Progenitor cell of endocrine pancreas (in vitro differentiated cells): ENCODE measurements around the gene MIPOL1. TPM values are rescaled to one million over a fixed set of nuclear protein-coding genes. Genes with fewer than 3 reads are reported as not detected.

Source experiments
- DNase-seq: peaks from one replicate; pipeline ENCODE4 v3.0.0; 2021; ENCODE audit warnings: low spot score; ENCODE audit not compliant: unreplicated experiment
- H3K27ac Mint-ChIP-seq: 2 replicates; pipeline ENCODE4 v1.8.0; 2021; ENCODE audit warnings: mild to moderate bottlenecking, moderate library complexity, mixed read lengths
- H3K27me3 Mint-ChIP-seq: 2 replicates; pipeline ENCODE4 v1.8.0; 2021; ENCODE audit warnings: mixed read lengths
- H3K36me3 Mint-ChIP-seq: 2 replicates; pipeline ENCODE4 v1.8.0; 2022; ENCODE audit warnings: mixed read lengths; ENCODE audit not compliant: insufficient read depth
- H3K4me1 Mint-ChIP-seq: 2 replicates; pipeline ENCODE4 v1.8.0; 2021; ENCODE audit warnings: low read depth, mixed read lengths
- H3K4me3 Mint-ChIP-seq: 2 replicates; pipeline ENCODE4 v1.8.0; 2021; ENCODE audit warnings: low read depth, mild to moderate bottlenecking, moderate library complexity, mixed read lengths
- H3K9me3 Mint-ChIP-seq: 2 replicates; pipeline ENCODE4 v1.8.0; 2021; ENCODE audit warnings: low read depth, mixed read lengths
- total RNA-seq: library from RNA; stranded (reverse); gene quantifications from 2 replicates; pipeline ENCODE4 v1.2.1, GENCODE V29; 2021
- TF ChIP-seq, protein P1 (sequence below): fragments of 200-600 bp; sonication (generic); IDR thresholded peaks from one replicate; pipeline ENCODE4 v1.5.0; 2021; ENCODE audit warnings: antibody characterized with exemption, mild to moderate bottlenecking; ENCODE audit not compliant: unreplicated experiment

Gene MIPOL1
- total RNA-seq, 1 donor from 2014 or later: 25.6 TPM

DNA sequence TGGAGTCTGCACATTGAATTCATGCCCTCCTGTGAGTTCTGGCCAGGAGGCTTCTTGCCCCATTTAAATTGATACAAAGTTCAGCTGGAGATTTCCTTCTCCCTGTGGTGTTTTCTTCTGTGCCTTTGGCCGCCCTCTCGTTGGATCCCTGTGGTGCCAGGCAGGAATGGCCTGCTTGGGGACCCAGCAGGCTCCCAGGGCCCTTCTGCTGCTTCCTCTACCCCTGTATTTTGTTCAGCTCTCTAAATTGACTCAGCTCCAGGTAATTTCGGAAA, 200.1 kb downstream of the MIPOL1 start:
- TF ChIP-seq, protein P1, sequence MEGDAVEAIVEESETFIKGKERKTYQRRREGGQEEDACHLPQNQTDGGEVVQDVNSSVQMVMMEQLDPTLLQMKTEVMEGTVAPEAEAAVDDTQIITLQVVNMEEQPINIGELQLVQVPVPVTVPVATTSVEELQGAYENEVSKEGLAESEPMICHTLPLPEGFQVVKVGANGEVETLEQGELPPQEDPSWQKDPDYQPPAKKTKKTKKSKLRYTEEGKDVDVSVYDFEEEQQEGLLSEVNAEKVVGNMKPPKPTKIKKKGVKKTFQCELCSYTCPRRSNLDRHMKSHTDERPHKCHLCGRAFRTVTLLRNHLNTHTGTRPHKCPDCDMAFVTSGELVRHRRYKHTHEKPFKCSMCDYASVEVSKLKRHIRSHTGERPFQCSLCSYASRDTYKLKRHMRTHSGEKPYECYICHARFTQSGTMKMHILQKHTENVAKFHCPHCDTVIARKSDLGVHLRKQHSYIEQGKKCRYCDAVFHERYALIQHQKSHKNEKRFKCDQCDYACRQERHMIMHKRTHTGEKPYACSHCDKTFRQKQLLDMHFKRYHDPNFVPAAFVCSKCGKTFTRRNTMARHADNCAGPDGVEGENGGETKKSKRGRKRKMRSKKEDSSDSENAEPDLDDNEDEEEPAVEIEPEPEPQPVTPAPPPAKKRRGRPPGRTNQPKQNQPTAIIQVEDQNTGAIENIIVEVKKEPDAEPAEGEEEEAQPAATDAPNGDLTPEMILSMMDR: no peak

DNA sequence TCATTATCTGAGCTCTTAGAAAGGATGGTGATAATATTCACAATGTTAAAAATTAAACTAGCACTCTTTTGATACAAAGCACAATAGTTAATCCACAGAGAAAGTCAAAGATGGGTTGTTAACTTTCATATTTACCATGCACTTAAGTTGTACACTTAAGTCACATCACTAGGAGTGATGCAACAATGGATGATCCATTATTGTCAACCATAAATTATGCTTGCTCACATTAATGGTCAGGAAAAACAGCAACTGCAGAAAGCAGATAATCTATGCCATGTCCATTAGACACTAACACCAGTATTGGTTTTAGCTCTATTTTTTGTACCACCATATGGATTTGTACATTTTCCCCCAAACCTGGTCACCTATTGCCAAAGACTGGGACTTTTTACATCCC, 201.8 kb downstream of the MIPOL1 start:
- Mint-ChIP-seq H3K27ac (no peak overlapping the region), H3K4me1 (peaks cover 15% of the 10 kb centered on the region), H3K4me3 (no peak overlapping the region), H3K36me3 (peaks cover 45% of the 10 kb centered on the region), H3K9me3 (peaks cover 46% of the 10 kb centered on the region), H3K27me3 (no peaks in the 10 kb centered on the region)
- TF ChIP-seq, protein P1: no peak
- DNase-seq: no peak

More for the DNA sequence above, 200.1 kb downstream of the MIPOL1 start:
- peaks cover 52% of the 10 kb centered on the region for H3K36me3 Mint-ChIP-seq
- peaks cover 52% of the 10 kb centered on the region for H3K9me3 Mint-ChIP-seq
- H3K27me3 Mint-ChIP-seq: no peaks in the 10 kb centered on the region
- DNase-seq: no peak
- H3K4me1 Mint-ChIP-seq: peaks cover 6% of the 10 kb centered on the region
- no peak overlapping the region for H3K27ac Mint-ChIP-seq
- H3K4me3 Mint-ChIP-seq: no peak overlapping the region

DNA sequence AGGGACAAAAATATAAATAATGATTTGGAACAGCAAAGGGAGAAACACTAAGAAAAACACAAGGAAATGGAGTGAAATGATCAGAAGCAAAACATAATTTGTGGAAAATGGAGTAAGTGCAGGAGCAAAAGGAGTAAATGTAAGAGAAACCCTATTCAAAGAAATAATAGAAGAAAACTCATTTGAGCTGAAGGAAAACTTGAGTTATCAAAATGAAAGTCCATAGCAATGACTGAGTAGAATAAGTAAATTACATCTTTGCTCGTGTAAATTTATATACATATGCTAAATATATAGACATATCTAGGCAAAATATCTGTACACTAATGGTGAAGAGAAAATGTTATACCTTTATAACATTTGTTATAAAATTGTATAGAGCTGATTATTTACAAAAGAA, 203.4 kb downstream of the MIPOL1 start:
- TF ChIP-seq, protein P1: no peak
- Mint-ChIP-seq H3K9me3 (peaks cover 33% of the 10 kb centered on the region), H3K27ac (no peak overlapping the region), H3K36me3 (peaks cover 32% of the 10 kb centered on the region), H3K4me1 (peaks cover 18% of the 10 kb centered on the region), H3K27me3 (no peaks in the 10 kb centered on the region), H3K4me3 (no peak overlapping the region)
- no peak for DNase-seq

DNA sequence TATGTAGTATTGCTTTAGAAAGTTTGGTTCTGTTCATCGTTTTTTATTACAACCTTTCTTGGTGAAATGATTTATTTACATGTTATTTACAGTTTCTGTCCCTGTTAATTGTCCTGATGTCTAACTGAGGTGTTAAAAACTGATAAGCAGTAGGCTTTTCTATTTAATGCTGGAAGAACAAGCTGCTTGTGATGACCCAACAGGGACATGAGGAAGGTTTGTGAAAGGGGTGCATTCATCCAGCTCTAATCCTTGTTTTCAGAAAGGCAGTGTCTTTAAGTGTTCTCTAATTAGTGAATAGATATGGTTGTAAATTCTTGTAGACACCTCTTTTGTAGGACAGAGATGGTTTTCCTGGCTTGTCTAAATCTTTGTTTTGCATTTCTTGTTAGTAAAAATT, 205.9 kb downstream of the MIPOL1 start:
- no peak for DNase-seq
- no peak overlapping the region for H3K4me3 Mint-ChIP-seq
- peaks cover 16% of the 10 kb centered on the region for H3K36me3 Mint-ChIP-seq
- H3K27me3 Mint-ChIP-seq: no peaks in the 10 kb centered on the region
- peaks cover 17% of the 10 kb centered on the region for H3K9me3 Mint-ChIP-seq
- TF ChIP-seq, protein P1: no peak
- peaks cover 20% of the 10 kb centered on the region for H3K4me1 Mint-ChIP-seq
- H3K27ac Mint-ChIP-seq: peak overlapping the region; percentile 31

DNA sequence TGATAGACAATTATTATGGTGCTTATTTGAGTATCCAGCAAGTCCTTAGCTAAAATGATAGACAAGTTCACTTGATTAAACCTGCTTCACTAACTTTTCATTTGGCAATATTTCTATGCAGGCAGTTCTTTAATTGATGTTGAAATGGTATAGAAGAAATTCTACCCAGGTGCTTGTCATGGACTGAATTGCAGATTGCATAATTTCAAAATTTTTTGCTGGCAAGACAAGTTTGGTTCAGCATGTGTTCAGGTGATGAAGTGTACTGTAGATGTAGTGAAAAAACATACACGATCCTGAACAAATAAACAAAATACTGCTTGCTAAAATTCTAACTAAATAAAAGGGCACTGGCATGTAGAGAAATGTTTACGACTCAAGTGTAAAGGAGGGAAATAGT, 208.4 kb downstream of the MIPOL1 start:
- TF ChIP-seq, protein P1: no peak

More for the DNA sequence above, 208.4 kb downstream of the MIPOL1 start:
- Mint-ChIP-seq H3K4me1 (peaks cover 17% of the 10 kb centered on the region), H3K27me3 (no peaks in the 10 kb centered on the region), H3K36me3 (peaks cover under 1% of the 10 kb centered on the region), H3K27ac (no peak overlapping the region), H3K4me3 (no peak overlapping the region), H3K9me3 (peaks cover under 1% of the 10 kb centered on the region)
- no peak for DNase-seq
